GM12801 (cell line): ENCODE results near the gene KRTAP11-1.

ENCODE experiments used
- TF ChIP-seq, protein P1 (sequence below): IDR thresholded peaks from one replicate; pipeline ENCODE4 v1.5.1; 2011; ENCODE audit warnings: control low read depth; ENCODE audit not compliant: insufficient read length; ENCODE audit errors: extremely low read depth

KRTAP11-1 gene

DNA sequence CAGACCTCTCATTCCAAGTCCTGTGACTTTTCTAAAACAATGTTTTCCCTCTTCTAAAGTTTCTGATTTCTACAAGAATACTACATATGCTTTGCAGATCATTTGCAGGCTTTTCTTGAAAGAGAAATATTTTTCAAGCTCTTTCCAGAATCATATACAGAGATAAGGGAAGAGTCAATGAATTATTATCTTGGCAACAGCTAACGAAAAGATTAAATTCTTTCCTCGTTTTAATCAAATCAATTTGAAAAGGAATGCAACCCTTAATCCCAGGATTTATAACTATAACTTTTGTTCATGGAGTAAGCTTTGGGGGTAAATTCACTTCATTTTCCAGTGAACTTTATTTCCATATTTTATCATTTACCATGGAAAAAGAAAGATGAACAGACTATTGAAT, 6.9 kb downstream of the KRTAP11-1 start:
- TF ChIP-seq, protein P1, sequence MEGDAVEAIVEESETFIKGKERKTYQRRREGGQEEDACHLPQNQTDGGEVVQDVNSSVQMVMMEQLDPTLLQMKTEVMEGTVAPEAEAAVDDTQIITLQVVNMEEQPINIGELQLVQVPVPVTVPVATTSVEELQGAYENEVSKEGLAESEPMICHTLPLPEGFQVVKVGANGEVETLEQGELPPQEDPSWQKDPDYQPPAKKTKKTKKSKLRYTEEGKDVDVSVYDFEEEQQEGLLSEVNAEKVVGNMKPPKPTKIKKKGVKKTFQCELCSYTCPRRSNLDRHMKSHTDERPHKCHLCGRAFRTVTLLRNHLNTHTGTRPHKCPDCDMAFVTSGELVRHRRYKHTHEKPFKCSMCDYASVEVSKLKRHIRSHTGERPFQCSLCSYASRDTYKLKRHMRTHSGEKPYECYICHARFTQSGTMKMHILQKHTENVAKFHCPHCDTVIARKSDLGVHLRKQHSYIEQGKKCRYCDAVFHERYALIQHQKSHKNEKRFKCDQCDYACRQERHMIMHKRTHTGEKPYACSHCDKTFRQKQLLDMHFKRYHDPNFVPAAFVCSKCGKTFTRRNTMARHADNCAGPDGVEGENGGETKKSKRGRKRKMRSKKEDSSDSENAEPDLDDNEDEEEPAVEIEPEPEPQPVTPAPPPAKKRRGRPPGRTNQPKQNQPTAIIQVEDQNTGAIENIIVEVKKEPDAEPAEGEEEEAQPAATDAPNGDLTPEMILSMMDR: no peak

- TF ChIP-seq, protein P1: no peak
Observed at GRCh38 chr21:30847627-30848500, 33.5 kb downstream of the KRTAP11-1 start.

DNA sequence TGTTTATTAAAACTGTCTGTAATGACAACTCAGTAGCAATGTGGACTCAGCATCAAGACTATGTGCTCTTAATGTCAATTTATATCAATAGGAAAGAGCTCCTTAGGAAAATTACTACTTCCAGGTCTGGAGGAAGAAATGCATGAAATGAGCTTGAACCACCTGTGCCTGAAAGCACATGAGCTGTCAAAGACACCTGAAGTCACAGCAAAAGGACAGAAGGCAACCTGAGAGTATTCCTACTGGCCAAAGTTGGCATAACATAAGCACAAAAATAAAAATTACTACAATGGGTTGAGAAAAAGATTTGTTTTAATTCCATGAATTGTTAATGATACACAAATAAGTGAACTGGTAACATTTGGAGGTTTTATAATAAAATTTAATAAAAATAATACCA, 38.4 kb downstream of the KRTAP11-1 start:
- TF ChIP-seq, protein P1: no peak

DNA sequence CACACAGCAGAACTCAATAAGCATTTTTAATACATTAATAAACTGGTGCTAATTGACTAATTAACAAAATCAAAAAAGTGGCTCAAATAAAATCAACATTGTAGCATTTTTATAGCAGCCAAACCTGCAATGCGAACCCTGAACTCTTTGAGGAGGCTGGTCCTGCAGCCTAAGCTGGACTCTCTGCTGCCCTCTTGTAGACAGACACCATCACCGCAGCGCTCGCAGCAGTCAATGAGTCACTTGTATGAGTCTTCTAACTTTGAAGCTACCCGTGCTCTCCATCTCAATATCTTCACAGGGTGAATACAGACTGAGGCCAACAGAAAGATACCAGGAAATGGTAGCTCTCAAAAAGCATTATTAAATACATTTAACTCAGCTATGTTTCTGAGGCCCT, 42.1 kb downstream of the KRTAP11-1 start:
- TF ChIP-seq, protein P1: no peak

DNA sequence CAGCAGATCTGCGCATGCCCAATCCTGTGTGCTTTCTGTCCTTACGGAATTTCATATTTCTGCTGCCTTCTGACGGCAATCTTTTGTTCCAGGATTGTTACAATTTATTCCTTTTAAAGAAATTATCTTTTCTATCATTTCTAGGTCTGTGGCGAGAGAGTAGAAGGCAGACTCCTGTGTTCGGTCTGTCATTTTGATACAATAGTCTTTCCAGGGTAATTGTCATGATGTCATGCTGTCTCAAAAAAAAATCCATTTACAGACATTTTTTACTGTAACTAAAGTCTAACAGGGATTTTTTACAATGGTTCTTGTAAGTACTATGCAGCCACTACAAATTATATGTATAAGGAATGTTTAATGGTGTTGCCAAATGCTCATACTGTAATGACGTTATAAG, 42.8 kb downstream of the KRTAP11-1 start:
- TF ChIP-seq, protein P1: no peak

GRCh38 chr21:30831194-30831765, 50.1 kb downstream of the KRTAP11-1 start:
- TF ChIP-seq, protein P1: no peak
